PC-9 (cell line): ENCODE measurements around the gene APBA3.

Experiments
- CTCF ChIP-seq: fragments of 200-600 bp; sonication (generic); conservative IDR thresholded peaks from 2 replicates; pipeline ENCODE4 v1.6.1; 2017; ENCODE audit warnings: mixed run types, antibody characterized with exemption, mild to moderate bottlenecking, moderate library complexity
- EZH2 ChIP-seq: fragments of 200-600 bp; sonication (generic); IDR thresholded peaks from 2 replicates; pipeline ENCODE4 v1.8.0; 2017; ENCODE audit warnings: antibody characterized with exemption, low read depth

- TF ChIP-seq CTCF (no peak), EZH2 (no peak)
Observed at GRCh38 chr19:3719868-3720267, 41.6 kb downstream of the APBA3 start.
